GM19468 (cell line): Measurements from ENCODE around the gene MIPOL1.
"Not testable (repeated sequence)": the region's sequence is repeated elsewhere in the genome, so short reads cannot be mapped to it uniquely, and the experiment has no call there.

ENCODE experiments used
- ATAC-seq: cut with Tn5 transposase; IDR thresholded peaks from one replicate; pipeline ENCODE4 v1.9.1; 2021; ENCODE audit warnings: mild to moderate bottlenecking, moderate library complexity, moderate number of reproducible peaks; ENCODE audit not compliant: unreplicated experiment; ENCODE audit errors: extremely low read depth

MIPOL1 gene

DNA sequence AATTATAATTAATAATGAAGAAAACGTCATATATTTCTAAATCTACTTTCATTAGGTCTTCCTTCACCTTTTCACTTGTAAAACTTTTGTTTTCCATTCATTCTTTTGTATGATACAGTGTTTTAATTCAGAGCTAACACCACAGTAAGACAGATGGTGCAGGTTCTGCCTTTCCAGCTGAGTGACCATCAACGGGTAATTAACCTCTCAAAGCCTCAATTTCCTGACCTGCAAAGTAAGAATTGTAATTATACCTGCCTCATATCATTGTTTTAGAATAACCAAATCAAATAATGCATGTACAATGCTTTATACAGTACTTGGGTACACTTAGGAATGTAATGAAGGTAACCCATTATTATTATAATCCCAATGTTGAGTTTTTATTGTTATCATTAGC, 239.8 kb downstream of the MIPOL1 start:
- ATAC-seq, result no peak

DNA sequence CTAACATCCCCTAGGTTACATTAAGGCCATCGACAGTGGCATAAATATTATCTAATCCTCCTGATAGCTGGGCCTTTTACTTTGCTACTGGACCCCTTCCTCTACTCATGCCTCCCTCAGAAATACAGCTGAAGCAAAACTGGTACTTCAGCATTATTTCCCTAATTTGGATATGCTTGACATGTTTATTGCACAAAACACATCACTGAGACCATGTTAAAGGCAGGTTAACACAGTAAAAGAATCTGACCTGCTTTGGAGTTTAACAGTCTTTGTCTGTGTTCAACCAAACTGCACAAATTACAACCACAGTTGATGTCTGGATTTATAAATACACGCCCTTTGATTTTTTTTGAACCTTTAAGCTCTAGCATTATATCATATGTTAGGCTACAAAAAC, 240.7 kb downstream of the MIPOL1 start:
- ATAC-seq, result no peak

DNA sequence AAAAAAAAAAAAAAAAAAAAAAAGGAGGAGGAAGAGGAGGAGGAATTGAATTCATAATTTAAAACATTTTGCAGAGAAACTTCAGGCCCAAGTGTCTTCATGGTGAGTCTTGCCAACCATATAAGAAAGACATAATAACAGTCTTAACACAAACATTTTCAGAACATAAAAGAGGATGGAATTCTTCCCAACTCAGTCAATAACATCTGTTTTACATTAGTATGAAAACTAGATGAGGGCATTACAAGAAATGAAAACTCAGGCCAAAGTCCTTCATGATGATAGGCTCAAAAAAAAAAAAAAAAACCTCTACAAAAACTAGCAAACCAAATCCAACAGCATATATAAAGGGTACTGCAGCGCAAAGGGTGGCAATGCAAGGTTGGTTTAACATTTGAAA, 245.7 kb downstream of the MIPOL1 start:
- ATAC-seq, result no peak

DNA sequence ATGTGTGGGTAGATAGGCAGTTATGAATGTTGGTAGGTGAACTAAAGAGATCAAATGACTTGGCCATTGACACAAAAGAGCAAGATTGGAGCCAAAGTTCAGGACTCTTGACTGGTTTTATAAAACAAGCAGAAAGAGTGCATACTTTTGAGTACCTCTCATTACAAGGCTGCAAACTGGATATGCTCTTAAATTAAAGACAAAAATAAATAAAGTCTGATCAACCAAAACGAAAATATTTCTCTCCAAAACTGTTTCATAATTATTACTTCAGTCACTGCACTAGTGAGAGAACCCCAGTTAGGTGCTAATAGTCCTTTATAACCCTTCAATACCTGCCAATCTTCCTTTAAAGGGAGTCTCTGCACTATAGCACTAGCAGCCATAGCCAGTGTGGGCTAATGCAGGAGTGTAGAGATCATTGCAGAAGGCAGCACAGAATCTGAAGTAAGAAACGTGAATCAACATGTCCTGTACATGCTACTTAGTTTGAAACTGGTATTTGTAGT, 250.2 kb downstream of the MIPOL1 start:
- ATAC-seq, result no peak

DNA sequence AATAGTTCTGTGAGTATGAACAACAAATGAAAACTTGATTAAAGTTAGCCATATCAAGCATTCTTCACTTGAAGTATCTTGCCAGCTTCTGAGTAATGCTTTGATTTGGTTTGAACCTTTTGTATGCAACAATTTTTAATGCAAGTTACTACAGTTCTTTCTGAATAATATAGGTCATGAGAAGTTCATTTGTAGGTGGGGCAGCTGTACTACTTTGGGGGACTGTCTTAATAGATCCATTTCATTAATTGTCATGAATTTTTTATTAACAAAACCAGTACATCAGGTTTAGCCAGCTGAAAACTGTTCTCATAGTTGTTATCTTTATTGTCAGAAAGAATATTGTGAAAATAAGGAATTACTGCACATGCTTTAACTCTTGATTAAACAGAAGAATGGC, 254.6 kb downstream of the MIPOL1 start:
- no peak for ATAC-seq

DNA sequence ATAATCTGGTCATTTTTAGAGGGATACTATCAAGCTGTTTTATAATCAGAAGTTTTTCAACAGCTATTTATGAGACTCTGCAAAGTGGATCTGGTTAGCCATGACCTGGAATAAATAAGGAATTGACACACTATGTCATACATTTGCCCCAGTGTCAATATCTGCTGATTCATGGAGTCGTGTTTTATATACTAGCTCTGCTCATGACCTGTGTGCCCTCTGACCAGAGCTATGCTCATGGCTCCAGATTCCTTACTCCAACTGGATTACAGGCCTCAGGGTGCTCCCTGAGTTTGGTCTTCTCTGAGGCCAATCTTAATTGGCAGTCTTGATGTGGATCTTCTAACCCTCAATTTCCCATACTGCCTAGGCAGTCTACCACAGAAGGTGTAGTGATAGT, 256.2 kb downstream of the MIPOL1 start:
- no peak for ATAC-seq

DNA sequence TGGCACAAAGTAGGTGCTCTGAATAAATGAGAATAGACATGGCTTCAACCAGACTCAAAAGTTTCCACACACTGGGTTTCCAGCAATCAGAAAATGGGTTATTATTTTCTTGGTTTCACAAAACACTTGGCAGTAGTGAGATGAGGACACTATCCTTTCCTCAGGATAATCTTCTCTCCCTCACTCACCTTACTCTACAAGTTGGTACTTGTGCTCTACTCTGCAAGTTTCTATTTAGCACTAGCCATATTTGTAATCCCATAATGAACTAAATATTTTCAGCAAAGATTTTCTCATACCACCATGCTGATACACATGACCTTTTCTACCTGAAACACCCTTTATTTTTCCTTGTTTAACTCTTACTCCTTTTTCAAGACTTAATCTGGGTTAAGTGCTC, 259.6 kb downstream of the MIPOL1 start:
- no peak for ATAC-seq

DNA sequence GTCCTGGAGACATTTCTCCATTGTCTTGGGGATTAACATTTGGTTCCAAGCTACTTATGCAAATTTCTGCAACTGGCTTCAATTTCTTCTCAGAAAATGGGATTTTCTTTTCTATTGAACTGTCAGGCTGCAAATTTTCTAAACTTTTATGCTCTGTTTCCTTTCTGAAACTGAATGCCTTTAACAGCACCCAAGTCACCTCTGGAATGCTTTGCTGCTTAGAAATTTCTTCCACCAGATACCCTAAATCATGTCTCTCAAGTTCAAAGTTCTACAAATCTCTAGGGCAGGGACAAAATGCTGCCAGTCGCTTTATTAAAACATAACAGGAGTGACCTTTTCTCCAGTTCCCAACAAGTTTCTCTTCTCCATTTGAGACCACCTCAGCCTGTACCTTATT, 264.7 kb downstream of the MIPOL1 start:
- not testable (repeated sequence) for ATAC-seq

DNA sequence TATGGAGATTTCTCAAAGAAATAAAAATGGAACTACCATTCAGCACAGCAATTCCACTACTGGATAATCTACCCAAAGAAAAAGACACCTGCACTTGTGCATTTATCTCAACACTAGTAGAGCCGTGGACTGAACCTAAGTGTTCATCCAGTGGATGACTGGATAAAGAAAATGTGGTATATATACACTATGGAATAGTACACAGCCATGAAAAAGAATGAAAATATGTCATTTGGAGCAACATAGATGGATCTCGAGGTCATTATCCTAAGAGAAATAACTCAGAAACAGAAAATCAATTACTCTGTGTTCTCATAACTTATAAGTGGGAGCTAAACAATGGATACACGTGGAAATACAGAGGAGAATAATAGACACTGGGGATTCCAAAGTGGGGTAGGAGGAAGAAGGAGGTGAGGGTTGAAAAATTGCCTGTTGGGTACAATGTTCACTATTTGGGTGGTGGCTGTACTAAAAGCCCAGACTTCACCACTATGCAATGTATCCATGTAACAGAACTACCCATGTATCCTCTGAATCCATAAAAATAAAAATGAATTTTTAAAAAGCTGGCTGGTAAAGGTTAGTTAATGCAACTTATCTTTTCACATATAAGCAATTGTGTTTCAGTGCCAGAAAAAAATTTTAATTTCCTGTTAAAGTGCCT, 266.6 kb downstream of the MIPOL1 start:
- no peak for ATAC-seq

DNA sequence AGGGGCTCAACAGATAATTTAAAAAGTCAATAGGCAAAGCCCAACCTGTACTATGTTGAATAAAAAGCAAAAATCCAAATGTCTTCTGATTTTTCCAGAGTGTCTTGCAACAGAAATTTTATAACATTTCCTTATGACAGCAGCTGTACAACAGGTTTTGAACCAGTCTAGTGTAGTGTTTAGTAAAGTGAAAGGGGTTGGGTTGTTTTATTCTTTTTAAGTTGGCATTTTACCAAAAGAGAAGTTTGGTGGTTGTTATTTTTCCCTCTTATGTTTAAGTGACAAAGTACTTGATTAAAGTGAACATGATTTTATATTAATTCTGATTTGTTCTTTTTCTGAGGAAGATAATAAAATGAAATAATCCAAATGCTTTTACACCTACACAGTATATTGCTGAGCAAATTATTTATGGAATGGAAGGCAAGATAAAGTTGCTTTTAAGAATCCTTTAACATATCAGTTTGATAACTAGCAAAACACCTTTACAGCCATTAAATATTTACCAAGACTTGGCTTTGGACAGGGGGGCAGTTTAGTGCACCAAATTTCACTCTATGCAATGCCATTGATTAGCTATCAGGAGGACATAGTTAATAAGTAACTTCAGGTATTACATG, 268.4 kb downstream of the MIPOL1 start:
- no peak for ATAC-seq

DNA sequence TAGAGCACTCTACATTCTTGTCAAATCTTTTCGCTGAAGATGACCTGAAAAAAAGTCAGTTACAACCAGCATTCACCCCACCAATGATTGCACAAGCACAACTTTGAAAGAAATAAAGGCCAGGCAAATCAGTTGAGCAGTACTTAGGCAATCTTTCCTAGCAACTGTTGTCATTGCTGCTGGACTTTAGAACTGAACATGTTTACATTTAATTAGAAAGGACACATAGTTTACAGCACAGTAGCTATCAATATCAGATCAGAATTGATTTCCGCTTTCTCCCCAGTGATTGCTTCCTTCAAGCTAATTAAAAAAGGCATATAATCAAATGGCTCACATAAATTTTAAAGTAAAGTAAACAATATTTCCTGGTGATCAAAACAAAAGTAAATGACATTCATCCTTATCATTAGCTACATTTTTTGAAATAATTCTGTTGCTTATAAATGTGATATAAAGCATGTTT, 268.9 kb downstream of the MIPOL1 start:
- ATAC-seq, result no peak

DNA sequence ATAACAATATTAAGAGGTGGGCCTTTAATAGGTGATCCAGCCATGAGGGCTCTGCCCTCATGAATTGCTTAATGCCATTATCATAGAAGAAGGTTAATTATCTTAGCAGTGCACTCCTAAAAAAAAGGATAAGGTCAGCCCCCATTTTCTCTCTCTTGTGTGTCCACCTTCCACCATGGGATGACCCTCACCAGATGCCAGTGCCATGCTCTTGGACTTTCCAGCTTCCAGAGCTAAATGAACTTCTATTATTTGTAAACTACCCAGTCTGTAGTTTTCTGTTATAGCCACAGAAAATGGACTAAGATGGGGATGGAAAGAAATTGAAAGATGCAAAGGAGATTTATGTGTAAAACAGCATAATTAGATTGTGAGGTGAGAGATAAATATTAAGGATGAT, 271.9 kb downstream of the MIPOL1 start:
- no peak for ATAC-seq

DNA sequence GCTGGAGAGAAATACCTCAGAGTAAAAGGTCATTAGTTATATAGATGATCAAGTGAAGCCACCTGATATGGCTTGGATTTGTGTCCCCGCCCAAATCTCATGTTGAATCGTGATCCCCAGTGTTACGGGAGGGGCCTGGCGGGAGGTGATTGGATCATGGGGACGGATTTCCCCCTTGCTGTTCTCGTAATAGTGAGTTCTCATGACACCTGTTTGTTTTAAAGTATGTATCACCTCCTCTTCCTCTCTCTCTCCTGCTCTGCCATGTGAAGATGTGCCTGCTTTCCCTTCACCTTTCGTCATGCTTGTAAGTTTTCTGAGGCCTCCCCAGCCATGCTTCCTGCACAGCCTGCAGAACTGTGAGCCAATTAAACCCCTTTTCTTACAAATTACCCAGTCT, 272.5 kb downstream of the MIPOL1 start:
- ATAC-seq, result no peak

DNA sequence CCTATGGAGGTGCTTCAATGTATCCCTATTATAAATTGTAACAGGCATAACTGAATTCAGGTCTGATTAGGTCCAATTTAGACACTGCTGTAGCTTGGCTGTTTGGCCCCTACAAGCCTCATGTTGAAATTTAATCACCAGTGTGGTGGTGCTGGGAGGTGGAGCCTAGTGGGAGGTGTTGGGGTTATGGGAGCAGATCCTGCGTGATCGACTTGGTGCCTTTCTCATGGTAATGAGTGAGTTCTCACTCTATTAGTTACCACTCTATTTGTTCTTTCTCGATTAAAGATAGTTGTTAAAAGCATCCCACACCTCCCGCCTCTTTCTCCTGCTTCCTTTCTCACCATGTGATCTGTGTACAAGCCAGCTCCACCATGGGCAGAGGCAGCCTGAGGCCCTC, 275.2 kb downstream of the MIPOL1 start:
- ATAC-seq, result no peak

DNA sequence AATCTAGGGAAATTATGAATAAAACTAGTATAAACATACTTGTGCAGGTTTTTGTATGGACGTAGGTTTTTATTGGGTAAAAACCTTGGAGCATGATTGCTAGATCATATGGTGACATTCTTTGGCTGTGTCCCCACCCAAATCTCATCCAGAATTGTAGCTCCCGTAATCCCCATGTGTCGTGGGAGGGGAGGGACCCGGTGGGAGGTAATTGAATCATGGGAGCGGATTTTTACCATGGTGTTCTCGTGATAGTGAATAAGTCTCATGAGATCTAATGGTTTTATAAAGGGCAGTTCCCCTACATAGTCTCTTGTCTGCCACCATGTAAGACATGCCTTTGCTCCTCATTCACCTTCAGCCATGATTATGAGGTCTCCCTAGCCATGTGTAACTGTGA, 276.5 kb downstream of the MIPOL1 start:
- no peak for ATAC-seq

DNA sequence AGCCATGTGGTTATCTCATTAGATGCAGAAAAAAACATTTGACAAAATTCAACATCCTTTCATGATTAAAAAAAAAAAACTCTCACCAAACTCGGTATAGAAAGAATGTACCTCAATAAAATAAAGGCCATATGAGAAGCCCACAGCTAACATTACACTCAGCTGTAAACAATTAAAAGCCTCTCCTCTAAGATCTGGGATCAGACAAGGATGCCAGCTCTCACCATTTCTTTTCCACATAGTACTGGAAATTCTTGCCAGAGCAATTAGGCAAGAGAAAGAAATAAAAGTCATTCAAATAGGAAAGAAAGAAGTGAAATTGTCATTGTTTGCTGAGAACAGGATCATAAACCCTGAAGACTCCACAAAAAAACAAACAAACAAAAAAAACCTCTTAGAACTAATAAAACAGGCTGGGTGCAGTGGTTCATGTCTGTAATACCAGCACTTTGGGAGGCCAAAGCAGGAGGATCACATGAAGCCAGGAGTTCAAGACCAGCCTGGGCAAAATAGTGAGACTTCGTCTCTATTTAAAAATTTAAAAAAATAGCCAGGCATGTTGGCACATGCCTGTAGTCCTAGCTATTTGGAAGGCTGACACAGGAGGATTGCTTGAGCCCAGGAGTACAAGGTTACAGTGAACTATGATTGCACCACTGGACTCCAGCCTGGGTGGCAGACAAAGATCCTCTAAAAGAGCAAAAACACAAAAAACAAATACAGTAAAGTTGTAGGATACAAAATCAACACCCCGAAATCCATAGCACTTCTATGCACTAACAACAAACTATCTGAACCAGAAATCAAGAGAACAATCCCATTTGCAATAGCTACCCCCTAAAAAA, 282.9 kb downstream of the MIPOL1 start:
- ATAC-seq, result no peak

DNA sequence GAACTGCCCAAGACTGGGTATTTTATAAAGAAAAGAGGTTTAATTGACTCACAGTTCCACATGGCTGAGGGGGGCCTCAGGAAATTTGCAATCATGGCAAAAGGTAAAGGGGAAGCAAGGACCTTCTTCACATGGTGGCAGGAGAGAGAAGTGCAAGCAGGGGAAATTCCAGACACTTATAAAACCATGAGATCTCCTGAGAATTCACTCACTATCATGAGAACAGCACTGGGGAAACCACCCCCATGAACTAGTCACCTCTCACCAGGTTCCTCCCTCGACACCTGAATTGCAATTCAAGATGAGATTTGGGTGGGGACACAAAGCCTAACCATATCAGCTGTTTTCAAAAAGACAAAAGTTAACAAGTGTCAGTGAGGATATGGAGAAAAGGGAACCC, 284.7 kb downstream of the MIPOL1 start:
- no peak for ATAC-seq

DNA sequence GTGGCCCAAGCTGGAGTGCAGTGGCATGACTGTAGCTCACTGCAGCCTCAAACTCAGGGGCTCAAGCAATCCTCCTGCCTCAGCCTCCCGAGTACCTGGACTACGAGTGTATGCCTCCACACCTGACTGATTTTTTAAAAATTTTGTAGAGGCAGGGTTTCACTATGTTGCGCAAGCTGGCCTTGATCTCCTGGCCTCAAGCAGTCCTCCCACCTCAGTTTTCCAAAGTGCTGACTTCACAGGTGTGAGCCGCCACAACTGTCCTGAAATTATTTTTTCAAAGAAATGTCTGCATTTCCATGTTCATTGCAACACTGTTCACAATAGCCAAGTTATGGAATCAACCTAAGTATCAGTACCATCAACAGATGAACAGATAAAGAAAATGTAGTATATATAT, 285.9 kb downstream of the MIPOL1 start:
- no peak for ATAC-seq

DNA sequence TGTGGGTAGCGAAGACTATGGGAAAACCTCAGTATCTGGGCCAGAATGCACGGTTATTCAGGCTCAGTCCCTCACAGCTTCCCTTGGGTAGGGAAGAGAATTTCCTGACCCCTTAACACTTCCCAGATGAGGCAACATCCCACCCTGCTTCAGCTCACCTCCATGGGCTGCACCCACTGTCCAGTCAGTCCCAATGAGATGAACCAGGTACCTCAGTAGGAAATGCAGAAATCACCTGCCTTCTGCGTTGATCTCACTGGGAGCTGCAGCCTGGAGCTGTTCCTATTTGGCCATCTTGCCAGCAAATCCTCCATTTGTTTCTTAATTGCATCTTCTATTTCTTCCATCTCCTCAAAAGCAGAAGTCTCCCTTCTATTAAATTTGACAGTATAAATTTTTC, 292.9 kb downstream of the MIPOL1 start:
- no peak for ATAC-seq

DNA sequence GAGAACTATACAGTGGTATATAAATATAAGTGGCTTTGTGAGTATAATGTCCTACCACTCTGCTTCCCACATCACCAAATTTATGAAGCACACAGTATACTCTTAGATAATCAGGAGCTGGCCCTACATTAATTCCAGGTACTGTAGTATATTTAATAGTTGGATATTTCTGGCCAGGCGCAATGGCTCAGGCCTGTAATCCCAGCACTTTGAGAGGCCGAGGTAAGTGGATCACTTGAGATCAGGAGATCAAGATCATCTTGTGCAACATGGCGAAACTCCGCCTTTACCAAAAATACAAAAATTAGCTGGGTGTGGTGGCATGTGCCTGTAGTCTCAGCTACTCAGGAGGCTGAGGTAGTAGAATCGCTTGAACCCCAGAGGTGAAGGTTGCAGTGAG, 293.3 kb downstream of the MIPOL1 start:
- no peak for ATAC-seq

DNA sequence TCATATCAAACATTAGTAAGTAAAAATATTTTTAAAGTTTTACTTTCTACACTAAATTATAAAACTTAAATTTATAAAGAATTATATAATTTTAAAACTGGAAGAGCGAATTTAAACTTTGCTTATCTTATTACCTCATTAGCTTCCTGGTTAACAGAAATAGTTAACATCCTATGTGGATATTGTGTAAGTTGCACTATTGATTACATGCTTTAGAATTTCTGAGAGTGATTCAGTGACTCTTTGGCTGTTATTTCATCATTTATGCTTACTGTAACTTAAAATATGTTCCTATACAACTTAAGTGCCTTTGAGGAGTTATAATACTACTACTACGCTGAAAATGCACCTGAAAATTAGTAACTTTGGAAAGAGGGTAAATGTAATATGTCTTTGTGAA, 295.9 kb downstream of the MIPOL1 start:
- ATAC-seq, result no peak
